GM12801 (cell line): ENCODE results near the gene THADA.

ENCODE experiments used
- TF ChIP-seq, protein P1 (sequence below): IDR thresholded peaks from one replicate; pipeline ENCODE4 v1.5.1; 2011; ENCODE audit warnings: control low read depth; ENCODE audit not compliant: insufficient read length; ENCODE audit errors: extremely low read depth

THADA gene

DNA sequence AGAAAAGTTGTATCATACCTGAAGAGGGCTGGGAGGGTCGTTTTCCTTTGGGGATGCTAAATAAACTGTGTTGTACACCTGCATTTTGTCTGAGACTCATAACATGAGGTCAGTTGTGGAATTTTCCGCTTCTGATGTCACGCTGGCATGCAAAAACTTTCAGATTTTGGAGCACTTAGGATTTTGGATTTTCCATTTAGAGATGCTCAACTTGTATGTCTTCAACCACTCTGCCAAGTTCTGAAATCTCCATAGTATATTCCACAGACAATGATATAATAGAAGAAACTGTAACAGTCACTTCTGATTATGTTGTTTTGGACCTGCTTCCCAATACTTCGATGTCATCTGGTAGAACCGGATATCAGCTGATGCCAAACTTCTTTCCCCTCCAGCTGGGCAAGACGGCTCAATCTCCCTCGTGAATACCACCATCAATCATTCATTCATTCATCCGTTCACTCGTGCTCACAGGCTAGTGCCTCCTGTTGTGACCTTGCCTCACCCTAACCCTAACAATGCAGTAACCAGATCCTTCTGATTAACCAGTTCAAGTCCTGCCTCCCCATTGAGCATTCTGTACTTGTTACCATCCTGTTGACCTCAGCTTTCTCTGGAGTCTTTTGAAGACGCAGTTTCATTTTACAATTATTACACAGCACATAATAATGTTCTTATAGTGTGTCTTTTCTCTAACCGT is 35.9 kb upstream of the THADA start:
- TF ChIP-seq, protein P1, sequence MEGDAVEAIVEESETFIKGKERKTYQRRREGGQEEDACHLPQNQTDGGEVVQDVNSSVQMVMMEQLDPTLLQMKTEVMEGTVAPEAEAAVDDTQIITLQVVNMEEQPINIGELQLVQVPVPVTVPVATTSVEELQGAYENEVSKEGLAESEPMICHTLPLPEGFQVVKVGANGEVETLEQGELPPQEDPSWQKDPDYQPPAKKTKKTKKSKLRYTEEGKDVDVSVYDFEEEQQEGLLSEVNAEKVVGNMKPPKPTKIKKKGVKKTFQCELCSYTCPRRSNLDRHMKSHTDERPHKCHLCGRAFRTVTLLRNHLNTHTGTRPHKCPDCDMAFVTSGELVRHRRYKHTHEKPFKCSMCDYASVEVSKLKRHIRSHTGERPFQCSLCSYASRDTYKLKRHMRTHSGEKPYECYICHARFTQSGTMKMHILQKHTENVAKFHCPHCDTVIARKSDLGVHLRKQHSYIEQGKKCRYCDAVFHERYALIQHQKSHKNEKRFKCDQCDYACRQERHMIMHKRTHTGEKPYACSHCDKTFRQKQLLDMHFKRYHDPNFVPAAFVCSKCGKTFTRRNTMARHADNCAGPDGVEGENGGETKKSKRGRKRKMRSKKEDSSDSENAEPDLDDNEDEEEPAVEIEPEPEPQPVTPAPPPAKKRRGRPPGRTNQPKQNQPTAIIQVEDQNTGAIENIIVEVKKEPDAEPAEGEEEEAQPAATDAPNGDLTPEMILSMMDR = no peak

DNA sequence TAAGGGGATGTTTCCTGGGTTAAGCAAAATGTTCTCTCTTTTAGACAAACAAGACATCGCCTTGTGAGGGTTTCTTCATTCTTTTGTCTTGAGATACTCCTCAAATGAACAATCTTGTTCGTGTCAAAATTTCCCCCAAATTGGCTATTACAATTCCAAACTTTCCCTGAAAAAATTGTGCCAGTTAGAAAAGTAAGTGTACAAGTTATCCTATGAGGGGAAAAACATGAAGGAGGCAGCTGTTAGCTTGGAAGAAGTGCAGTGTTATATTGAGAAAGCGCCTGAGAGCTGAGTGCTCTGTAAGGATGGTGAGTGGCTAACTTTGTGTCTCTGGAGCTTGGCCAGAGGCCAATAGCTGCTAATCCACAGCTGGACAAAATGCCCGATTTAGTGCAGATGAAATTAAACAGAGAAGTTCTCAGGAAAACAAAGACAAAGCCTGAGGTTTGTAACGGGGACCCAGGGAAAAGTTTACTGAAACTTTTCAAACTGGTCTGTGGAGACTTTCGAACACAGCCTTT is 27.2 kb upstream of the THADA start:
- TF ChIP-seq, protein P1 = no peak

DNA sequence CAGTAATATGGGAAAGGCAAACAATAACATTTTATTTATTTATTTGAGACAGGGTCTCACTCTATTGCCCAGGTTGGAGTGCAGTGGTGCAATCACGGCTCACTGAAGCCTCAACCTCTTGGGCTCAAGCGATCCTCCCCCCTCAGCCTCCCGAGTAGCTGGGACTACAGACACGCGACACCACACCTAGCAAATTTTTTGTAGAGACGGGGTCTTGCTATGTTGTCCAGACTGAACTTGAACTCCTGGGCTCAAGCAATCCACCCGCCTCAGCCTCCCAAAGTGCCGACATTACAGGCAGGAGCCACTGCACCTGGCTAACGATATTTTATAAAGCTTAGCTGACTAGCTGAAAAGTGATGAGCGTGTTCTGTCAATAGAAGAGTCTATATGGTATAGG is 23.7 kb upstream of the THADA start:
- TF ChIP-seq, protein P1 = no peak

DNA sequence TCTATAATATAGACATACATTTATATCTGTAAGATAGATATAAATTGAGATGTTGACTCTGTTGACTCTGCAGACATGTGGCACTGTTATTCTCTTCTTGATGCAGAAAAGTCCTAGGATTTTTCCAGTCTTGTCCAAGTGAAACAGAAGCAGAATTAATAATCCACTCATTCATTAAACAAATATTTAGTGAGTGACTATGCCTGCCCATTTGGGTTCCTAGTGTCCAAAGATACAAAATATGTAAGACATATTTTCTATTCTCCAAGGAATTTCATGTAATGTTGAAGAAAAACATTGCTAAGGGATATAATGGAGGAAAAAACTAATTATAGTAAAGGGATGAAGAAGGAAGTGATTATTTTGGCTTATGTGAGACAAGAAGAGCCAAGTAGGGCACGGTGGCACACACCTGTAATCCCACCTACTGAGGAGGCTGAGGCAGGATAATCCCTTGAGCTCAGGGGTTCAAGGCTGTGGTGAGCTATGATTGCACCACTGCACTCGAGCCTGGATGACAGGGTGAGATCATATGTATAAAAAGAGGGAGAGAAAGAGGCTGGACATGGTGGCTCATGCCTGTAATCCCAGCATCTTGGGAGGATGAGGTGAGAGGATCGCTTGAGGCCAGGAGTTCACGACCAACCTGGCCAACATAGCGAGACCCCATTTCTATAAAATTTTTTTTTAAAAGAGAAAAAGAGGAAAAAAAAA is 21.3 kb upstream of the THADA start:
- TF ChIP-seq, protein P1 = no peak

DNA sequence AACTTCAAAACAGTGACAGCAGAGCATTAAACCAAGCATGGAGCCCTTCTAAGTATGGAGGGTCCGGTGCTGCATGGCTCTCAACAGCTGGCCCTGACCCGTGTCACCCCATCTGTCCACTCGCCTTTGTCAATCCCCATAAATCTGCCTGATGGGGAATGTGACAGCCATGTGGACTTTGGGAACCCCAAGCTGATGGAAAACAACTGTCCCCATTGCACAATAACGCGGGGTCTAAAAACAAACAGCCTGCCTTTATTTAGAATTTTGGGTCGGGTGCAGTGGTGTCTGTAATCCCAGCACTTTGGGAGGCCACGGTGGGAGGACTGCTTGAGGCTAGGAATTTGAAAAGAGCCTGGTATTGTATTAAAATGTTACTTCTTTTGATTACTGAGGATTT is 17.1 kb upstream of the THADA start:
- TF ChIP-seq, protein P1 = no peak

DNA sequence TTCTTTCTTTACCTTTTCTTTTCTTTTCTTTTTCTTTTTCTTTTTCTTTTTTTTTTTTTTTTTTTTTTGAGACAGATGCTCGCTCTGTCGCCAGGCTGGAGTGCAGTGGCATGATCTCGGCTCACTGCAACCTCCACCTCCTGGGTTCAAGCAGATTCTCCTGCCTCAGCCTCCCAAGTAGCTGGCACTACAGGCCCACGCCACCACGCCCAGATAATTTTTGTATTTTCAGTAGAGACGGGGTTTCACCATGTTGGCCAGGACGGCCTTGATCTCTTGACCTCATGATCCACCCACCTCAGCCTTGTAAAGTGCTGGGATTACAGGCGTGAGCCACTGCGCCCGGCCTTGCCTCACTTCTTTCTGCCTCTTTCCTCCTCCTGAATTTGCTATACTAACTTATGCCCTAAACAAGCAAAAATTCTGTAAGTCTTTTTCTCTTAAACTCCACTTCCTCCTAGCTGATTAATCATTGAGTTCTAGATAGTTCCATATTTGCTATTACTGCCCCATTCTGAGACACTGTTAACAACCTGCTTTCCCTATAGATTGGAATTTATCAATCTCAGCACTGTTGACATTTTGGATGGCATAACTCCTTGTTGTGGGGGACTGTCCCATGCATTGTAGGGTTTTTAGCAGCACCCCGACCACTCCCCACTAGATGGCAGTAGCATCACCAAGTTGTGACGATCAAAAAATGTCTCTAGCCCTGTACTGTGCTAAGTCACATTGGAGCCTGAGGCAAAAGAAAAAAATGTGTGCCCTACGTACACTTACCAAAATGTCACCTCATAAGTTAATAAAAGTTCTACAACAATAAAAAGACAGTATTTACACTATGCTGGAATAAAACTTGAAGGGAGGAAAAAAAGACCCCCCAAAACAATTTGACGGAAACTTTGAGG is 16.4 kb upstream of the THADA start:
- TF ChIP-seq, protein P1 = no peak

DNA sequence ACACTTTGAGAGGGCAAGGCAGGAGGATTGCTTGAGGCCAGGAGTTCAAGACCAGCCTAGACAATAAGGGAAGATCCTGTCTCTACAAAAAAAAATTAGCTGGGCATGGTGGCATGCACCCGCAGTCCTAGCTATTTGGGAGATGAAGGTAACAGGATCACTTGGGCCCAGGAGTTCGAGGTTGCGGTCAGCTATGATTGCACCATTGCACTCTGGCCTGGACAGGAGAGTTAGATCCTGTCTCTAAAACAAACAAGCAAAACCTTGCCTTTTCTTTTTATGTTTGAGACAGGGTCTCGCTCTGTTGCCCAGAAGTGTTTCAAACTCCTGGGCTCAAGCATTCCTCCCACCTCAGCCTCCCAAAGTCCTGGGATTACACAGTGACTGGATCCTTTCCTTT is 14.5 kb upstream of the THADA start:
- TF ChIP-seq, protein P1 = no peak
